Head of caudate nucleus (tissue), 42 donors: ENCODE results near the gene LHPP.

Source experiments
- DNase-seq, 42 donors: peaks; one replicate each; pipeline versions ENCODE4 v3.0.0 to v3.0.0-alpha.2; 2020 to 2021; ENCODE audit warnings: mixed read lengths in 7 of 42
- intact Hi-C: fragments of 100-400 bp; cut with DNase I; formaldehyde crosslinking; loops from one replicate; pipeline ENCODE4 v1.15.0; 2022

Gene LHPP

DNA sequence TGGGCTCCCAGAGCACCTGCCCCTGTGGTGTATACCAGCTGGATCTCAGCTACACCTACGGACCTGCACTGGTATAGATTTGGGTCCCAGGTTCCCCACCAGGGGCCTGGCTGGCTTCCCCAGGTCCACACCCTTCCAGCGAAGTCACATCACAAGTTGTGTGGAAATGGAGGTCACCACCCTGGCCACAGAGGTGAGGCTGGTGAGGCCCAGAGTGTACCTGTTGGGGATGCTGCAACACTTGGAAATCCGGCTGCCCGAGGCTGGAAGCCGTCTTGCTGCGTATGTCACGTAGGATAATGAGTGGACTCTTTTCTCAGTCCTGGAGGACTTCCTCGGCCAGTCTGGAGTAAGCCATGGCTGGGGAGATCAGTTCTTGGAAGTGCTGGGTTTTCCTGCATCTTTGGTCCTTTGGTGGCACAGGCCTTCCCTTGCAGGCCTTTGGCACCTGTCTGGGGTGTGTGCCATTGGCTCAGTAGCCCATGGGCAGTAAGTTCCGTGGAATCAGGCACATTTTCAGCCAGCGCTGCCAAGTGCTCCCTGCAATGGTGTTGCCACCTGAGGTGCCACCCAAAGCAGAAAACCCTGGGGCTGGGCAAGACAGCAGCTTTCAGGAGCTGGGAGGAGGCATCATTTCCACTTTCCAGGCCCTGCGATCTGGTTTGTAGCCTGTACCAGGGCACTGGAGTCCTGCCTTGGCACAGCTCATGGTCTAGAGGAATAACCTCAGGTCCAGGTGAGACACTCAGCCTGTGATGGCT lies 97.9 kb downstream of the LHPP start:
- DNase-seq = no peak
- intact Hi-C loops = no loop called here

DNA sequence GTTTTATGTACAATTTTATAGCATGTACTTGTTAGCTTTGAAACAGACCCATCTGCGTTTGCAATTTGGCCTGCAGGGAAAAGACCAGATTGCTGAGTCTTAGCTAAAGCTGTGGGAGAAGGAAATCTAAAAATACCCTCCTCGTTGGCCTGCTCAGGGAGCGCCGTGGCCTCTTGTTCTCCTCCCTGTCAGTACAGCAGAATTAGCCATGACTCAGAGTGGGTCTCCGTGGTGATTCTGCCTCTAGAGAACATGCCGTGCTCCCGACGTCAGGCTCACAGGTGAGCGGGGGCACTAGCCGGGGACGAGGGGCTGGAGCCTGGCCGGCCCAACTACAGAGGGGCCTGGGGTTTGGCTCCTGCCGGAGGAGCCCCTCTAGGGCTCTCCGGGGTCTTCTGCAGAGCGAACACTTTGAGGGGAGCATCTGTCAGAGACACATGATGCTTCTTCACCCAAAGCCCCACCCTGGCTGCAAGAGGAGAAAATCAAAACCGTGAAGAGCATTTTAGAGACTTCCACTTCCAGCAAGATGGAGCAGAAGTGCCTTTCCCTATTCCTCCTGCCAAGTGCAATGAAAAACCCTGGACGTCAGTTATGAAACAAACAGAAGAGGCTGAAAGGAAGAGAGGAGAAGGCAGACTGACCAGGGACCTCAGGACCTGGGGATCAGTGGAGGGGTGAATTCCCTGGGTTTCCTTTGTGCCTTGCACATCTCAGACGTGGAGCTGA lies 98.9 kb downstream of the LHPP start:
- DNase-seq = peak in 33 of 42 donors; percentile 21 to 79 (median 51)
- intact Hi-C loops = no loop called here

DNA sequence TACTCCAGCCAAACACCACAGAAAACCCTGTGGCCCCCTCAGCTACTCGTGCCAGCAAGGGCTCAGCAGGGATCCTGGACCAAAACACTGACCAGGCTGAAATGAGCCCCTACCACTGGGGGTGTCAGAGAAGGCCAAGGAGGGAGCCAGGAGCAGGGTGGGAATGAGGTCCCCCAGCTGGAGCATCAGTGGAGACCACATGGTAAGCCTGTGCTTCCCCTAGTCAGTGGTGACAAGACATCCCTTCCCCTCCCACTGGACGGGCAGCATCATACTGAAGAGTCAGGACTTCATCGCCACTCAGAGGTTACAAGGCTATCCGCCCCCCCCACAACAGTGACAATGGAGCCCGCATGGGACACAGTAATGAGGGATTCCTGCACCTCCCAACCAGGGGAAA lies 99.6 kb downstream of the LHPP start:
- intact Hi-C loops = no loop called here
- no peak for DNase-seq

DNA sequence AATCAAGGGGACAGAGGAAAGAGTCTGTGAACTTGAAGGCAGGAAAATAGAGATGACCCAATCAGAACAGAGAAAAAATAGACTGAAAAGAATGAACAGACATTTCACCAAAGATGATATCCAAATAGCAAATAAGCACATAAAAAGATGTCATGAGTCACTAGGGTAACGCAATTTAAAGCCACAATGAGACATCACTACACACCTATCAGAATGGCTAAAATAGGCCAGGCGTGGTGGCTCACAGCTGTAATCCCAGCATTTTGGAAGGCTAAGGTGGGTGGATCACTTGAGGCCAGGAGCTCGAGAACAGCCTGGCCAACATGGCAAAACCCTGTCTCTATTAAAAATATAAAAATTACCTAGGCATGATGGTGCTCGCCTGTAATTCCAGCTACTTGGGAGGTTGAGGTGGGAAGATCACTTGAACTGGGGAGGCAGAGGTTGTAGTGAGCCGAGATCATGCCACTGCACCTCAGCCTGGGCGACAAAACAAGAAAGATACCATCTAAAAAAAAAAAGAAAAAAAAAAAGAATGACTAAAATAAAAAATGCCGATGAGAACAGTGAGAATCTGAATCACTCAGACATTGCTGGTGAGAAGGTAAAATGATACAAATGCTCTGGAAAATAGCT lies 100.9 kb downstream of the LHPP start:
- intact Hi-C loops = no loop called here
- no peak for DNase-seq

DNA sequence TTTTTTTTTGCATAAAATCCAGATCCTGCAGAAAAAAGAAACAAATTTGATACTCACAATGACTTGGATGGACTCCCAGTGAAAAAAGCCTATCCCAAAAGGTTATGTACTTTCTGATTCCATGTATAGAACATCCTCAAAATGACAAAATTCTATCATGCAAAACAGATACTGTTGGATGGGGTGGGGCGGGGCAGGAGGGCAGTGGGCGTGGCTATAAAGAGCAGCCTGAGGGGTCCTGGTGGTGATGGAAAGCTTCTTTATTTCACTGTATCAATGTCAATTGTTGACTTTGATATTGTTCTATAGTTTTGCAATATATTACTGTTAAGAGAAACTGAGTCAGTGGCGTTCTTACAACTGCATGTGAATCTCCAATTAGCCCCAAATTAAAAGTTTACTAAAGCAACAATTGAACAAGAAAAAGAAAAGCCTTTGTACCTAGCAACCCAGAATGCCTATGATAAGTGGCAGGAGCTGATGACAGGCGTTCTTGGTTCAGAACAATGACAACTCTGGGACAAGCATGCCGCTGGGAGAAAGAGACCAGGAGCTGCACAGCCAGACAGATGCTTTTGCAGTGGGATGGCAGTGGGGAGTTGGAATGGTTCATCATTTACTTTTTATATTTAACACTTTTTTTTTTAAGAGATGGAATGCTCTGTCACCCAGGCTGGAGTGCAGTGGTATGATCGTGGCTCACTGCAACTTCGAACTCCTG lies 101.9 kb downstream of the LHPP start:
- intact Hi-C loops = no loop called here

DNA sequence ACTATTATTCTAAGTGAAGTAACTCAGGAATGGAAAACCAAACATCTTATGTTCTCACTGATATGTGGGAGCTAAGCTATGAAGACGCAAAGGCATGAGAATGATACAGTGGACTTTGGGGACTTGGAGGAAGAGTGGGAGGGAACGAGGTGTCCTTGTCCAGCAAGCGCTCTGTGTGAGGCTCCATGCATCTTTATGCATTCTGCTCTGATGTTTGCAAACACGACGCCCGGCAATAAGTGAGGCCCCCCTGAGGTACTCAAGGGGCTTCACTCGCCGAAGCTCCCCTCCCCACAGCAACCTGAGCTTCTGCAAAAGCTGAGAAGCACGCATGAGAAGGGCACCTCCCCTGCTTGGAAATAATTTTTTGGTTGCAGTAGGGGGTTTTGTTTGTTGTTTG lies 103.3 kb downstream of the LHPP start:
- peak in 1 of 42 donors; percentile 14 for DNase-seq
- intact Hi-C loops = no loop called here

More for the DNA sequence above, 101.9 kb downstream of the LHPP start:
- no peak for DNase-seq

DNA sequence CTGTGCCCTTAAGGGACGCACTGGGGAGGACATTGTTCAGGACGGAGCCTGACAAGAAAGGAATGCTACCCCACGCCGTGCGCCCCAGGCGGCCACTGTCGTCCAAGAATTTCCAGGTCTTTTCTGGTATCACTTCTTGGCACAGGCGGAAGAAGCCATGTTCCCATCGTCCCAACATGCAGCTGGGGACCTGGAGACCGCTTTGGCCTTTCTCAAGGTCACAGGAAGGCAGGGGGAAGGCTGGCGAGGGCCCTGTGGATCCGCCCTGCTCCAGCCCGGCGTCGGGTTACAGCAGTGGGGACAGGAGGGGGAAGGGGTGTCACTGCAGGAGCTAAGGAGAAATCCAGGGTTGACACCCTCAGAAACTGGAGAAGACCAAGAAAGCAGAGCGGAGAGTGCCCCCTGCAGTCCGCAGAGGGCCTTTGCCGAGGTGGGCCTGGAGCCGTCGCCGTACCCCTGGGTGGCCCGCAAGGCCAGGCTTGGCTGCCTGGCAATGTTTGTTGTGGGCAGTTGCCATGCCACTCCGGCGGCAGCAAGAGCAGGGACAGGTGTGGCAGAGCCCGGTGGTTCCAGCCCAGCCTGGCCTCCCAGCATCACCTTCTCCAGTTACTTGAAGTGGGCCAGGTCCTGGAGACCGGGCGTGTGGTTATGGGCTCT lies 104.1 kb downstream of the LHPP start:
- intact Hi-C loops = no loop called here
- DNase-seq = peak in 5 of 42 donors; percentile 10 to 55 (median 32)

DNA sequence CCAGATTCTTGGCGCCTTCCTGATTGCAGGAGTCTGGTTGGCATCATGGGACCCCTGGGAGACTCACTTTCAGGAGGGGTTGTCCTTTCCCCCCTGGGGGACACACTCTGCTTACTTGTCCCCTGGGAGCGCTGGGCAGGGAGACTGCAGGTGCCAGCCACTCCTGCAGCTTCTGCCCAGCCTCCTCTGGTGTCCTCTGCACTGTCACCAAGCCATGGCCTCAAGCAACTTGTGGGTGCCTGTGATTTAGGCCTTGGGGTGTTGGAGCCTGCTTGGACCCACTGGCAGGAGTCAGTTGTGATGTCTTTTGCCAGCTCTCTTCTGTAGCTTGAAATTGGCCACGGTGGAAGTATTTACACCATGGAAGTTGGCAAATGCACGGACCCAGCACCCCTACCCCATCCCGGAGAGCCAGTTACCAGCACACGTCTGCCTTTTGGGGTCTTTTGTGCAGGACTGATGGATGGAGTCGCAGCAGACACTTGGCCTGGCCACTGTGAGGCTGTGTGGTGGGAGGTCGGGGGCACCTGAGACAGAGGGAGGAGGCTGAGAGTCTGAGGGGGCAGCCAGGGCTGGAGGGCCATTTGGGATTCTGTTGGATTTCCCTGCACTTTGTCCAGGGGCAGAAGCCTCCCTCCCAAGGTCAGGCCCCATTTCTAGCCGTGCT lies 104.7 kb downstream of the LHPP start:
- DNase-seq = peak in 1 of 42 donors; percentile 14
- intact Hi-C loops = no loop called here

DNA sequence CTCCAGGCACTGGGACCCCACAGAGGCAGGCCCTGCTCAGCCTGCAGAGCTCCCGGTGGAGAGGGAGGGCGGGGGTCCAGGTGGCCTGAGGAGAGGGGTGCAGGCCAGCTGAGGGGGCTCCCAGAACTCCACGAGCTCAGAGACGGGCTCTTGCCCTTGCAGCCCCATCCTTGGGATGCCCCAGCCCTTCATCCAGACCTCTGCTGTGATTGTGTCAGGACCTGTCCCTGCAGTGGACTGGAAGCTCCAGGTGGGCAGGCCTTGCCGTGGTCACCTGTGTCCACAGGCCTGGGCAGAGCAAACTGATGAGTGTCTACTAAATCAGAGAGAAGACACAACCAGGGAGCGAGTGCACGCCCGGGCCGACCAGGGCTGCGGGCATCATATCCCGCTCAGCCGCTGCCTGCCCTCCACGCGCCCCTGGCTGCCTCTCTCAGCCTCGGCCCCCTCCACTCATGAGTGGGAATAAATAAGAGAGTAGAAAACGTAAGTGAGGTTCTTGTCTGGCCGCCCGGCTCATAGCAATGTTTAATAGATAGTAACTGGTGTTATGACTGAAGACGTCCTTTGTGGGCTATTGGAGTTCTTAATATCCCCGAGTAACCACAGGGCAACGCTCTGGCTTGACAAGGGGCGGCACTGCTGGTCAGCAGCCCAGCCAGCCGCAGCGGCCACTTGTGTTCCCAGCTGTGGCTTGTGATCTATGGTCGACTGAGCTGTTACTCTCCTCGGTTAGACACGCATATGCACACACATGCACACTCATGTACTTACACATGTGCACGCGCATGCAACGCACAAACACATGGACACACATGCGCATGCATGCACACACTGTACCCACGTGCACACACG lies 105.6 kb downstream of the LHPP start:
- peak in 25 of 42 donors; percentile 25 to 71 (median 59) for DNase-seq
- intact Hi-C loops = no loop called here

DNA sequence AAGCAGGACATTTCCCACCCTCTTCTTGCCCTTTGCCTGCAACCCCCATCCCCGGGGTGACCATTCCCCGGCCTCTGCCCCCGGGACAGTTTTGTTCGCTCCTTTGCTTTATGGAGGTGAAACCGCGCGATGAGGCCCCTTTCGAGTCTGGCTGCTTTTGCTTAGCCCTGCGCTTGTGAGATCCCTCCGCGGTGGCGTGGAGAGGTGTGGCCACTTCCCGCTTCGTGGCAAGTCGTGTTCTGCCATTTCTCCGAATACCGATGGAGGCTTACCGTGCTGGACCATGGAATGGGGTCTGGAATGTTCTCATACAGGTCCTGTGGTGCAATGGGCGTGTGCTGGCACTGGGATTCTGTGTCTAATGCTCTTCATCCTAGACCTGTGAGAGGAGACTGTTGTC lies 106.7 kb downstream of the LHPP start:
- peak in 1 of 42 donors; percentile 12 for DNase-seq
- intact Hi-C loops = no loop called here

DNA sequence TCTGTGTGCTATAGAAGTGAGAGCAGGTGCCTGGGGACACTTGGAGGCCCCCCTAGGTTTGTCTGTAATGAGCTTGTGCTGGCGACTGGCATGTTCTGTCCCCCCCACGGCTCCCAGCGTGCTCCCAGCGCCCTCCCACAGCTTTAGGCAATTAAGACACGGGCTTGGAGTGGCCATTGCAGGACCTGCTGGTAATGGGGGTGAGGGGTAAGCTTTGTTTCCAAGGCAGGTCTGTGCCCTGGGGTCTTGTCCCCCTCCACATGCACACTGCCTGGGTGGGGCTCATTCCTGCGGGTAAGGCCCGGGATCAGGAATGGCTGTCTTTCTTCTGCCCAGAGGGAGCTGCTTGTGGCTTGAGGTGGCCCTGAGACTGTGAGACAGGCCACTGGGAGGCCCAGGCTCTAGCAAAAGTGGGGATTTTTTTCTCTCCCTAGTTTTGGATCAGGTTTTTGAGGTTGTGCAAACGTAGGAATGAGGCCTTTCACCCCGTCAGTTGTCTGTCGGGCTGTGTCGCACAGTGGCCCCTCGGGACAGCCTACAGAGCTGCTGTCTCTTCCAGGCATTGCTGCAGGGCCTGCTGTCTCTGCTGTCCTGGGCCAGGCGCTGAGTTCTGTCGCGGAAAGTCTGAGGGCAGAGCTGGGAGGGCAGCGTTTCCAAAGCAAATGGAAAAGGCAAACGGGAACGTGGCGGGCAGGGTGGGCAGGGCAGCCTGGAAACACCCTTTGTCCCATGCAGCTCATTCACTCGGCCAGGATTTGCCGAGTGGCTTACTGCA lies 107.4 kb downstream of the LHPP start:
- peak in 1 of 42 donors; percentile 14 for DNase-seq
- intact Hi-C loops = no loop called here

DNA sequence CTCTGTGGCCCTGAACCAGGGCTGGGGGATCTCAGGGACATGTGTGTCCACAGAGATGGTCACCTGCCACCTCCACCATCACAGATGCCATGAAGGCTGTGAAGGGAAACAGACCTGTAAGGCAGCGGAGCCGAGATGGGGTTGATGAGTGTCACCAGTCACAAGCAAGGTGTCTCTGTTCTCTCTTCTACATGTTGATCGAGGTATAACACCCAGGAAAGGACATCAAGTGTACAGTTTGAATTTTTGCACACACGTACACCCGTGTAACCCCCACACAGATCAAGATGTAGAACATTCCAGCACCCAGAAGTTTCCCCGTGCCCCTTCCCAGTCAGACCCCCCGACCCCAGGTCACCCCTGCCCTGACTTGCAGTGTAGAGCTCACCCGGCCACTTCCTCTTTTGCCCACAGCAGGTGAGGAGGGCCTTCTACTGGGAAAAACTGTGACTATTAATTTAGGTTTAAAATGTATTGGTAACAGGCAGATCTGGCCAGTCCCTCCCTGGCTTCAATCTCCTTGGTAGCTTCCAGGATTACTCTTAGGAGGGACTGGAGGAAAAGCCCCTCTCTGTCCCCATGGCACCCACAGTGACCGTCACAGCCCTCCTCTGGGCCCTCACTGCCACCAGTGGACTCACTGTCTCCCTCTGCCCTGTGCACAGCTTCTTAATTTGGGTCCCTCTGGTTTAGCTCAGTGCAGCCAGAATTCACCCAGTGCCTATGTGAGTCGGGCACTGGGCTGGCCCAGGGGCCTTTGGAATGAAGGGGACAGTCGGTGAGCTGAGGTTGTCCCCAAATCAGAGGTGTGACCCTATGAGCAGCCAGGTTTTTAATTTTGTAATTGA lies 108.2 kb downstream of the LHPP start:
- DNase-seq = peak in 1 of 42 donors; percentile 13
- intact Hi-C loops = no loop called here

DNA sequence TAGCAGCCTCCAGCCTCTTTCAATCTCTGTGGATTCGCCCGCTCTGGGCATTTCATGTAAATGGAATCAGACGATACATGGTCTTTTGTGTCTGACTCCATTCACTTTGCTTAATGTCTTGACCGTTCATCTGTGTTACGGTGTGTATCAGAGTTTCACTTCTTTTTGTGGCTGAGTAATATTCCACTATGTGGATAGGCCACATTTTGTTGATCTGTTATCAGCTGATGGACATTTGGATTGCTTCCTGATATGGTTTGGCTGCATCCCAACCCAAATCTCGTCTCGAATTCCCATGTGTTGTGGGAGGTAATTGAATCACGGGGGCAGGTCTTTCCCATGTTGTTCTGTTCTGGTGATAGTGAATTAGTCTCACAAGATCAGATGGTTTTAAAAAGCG lies 109.0 kb downstream of the LHPP start:
- no peak for DNase-seq
- intact Hi-C loops = no loop called here

DNA sequence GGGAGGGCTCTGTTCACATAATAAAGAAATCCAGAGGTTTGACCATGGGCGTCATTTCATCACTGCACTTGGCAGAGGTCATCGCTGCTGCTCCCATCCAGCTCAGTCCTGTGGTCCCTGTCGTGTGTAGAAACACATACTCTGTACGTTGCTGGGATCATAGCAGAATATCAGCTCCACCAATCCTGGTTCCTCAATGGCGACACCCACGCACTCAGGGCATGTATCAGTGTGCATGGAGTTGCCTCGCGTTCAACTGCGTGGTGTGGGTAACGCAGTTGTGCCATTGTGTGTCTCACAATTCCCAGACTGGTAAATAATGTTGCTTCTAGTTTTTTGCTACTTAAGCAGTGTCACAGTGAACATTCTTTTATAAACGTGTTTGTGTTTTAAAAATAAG lies 111.1 kb downstream of the LHPP start:
- intact Hi-C loops = no loop called here
- DNase-seq = no peak

DNA sequence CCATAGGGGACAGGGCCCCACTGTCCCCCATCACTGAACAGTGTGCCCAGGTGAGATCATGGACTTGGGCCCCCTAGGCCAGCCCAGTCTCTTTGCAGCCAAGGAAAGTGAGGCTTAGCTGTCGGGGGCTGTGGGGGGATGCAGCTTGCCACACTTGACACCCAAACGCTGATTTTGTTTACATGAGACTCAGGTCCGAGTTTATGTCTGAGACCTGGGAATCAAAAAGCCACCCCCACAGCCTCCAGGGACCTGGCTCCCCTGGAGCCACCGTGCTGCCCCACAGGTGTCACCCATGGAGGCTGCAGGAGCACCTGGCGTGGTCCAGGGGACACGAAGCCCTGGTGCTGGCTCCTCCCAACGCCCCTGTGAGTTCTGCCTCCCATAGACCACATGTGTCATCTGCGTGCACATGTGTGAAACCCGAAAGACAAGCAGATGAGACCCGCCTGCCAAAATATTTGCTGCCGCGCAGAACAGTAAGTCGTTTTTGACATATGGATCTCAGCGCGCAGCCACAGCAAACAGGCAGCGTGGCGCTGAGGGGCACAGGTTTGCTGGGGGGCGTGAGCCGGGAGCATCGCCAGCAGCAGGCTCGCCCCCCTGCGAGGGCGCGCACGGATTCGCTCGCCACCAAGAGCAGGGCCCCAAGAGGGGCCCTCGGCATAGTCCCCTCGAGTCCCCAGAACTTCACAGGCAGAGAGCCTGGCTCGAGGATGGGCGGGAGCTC lies 112.3 kb downstream of the LHPP start:
- no peak for DNase-seq
- intact Hi-C loops = no loop called here
